ES-I3 (cell line): ENCODE measurements around the gene CMTM1.

Experiments used
- H3K36me3 ChIP-seq: 2 replicates; pipeline ENCODE4 v1.6.1; 2013; ENCODE audit warnings: mild to moderate bottlenecking, low read length, control low read depth, moderate library complexity; ENCODE audit not compliant: insufficient read depth
- H3K4me1 ChIP-seq: 2 replicates; pipeline ENCODE4 v1.6.1; 2013; ENCODE audit warnings: mild to moderate bottlenecking, control low read depth, low read length; ENCODE audit not compliant: insufficient read depth
- H3K9ac ChIP-seq: 2 replicates; pipeline ENCODE4 v1.6.1; 2013; ENCODE audit warnings: low read depth, mild to moderate bottlenecking, low read length, moderate library complexity
- H3K9me3 ChIP-seq: 2 replicates; pipeline ENCODE4 v1.6.1; 2013; ENCODE audit warnings: mild to moderate bottlenecking, low read length, moderate library complexity; ENCODE audit not compliant: control insufficient read depth, insufficient read depth

Gene CMTM1

GRCh38 chr16:66525396-66526180, 40.7 kb upstream of the CMTM1 start:
- no peak overlapping the region for H3K9ac ChIP-seq
- no peaks in the 10 kb centered on the region for H3K4me1 ChIP-seq
- H3K36me3 ChIP-seq, result no peaks in the 10 kb centered on the region
- no peaks in the 10 kb centered on the region for H3K9me3 ChIP-seq

GRCh38 chr16:66528294-66528693, 37.9 kb upstream of the CMTM1 start:
- Histone ChIP-seq H3K36me3 (no peaks in the 10 kb centered on the region), H3K9me3 (no peaks in the 10 kb centered on the region), H3K9ac (no peak overlapping the region), H3K4me1 (no peaks in the 10 kb centered on the region)

- no peak overlapping the region for H3K9ac ChIP-seq
- no peaks in the 10 kb centered on the region for H3K4me1 ChIP-seq
- no peaks in the 10 kb centered on the region for H3K36me3 ChIP-seq
Observed at GRCh38 chr16:66529475-66529874, 36.8 kb upstream of the CMTM1 start.

GRCh38 chr16:66534376-66534799, 31.9 kb upstream of the CMTM1 start:
- Histone ChIP-seq H3K9me3 (no peaks in the 10 kb centered on the region), H3K9ac (no peak overlapping the region), H3K36me3 (no peaks in the 10 kb centered on the region), H3K4me1 (no peaks in the 10 kb centered on the region)

More at GRCh38 chr16:66529475-66529874, 36.8 kb upstream of the CMTM1 start:
- H3K9me3 ChIP-seq, result no peaks in the 10 kb centered on the region

- no peak overlapping the region for H3K9ac ChIP-seq
- no peaks in the 10 kb centered on the region for H3K36me3 ChIP-seq
- H3K4me1 ChIP-seq, result no peaks in the 10 kb centered on the region
- no peaks in the 10 kb centered on the region for H3K9me3 ChIP-seq
Observed at GRCh38 chr16:66536525-66536924, 29.7 kb upstream of the CMTM1 start.

- Histone ChIP-seq H3K36me3 (no peaks in the 10 kb centered on the region), H3K4me1 (0 out of 2 replicates have a peak, but pooled peaks cover 3% of the 10 kb centered on the region), H3K9me3 (no peaks in the 10 kb centered on the region)
Observed at GRCh38 chr16:66537236-66537635, 29.0 kb upstream of the CMTM1 start.

GRCh38 chr16:66538910-66539309, 27.3 kb upstream of the CMTM1 start:
- Histone ChIP-seq H3K4me1 (0 out of 2 replicates have a peak, but pooled peaks cover 3% of the 10 kb centered on the region), H3K9me3 (no peaks in the 10 kb centered on the region), H3K9ac (no peak overlapping the region), H3K36me3 (no peaks in the 10 kb centered on the region)

More at GRCh38 chr16:66537236-66537635, 29.0 kb upstream of the CMTM1 start:
- no peak overlapping the region for H3K9ac ChIP-seq

GRCh38 chr16:66539623-66540469, 26.4 kb upstream of the CMTM1 start:
- Histone ChIP-seq H3K4me1 (0 out of 2 replicates have a peak, but pooled peaks cover 3% of the 10 kb centered on the region), H3K9ac (no peak overlapping the region)

GRCh38 chr16:66541388-66542355, 24.6 kb upstream of the CMTM1 start:
- Histone ChIP-seq H3K9ac (no peak overlapping the region), H3K4me1 (0 out of 2 replicates have a peak, but pooled peaks cover 3% of the 10 kb centered on the region), H3K36me3 (no peaks in the 10 kb centered on the region), H3K9me3 (no peaks in the 10 kb centered on the region)

More at GRCh38 chr16:66539623-66540469, 26.4 kb upstream of the CMTM1 start:
- Histone ChIP-seq H3K9me3 (no peaks in the 10 kb centered on the region), H3K36me3 (no peaks in the 10 kb centered on the region)

- H3K9ac ChIP-seq, result no peak overlapping the region
- no peaks in the 10 kb centered on the region for H3K9me3 ChIP-seq
- no peaks in the 10 kb centered on the region for H3K36me3 ChIP-seq
- H3K4me1 ChIP-seq, result 0 out of 2 replicates have a peak, but pooled peaks cover 3% of the 10 kb centered on the region
Observed at GRCh38 chr16:66542396-66542795, 23.8 kb upstream of the CMTM1 start.

- H3K4me1 ChIP-seq, result 0 out of 2 replicates have a peak, but pooled peaks cover 3% of the 10 kb centered on the region
- no peak overlapping the region for H3K9ac ChIP-seq
- H3K36me3 ChIP-seq, result no peaks in the 10 kb centered on the region
- H3K9me3 ChIP-seq, result no peaks in the 10 kb centered on the region
Observed at GRCh38 chr16:66543541-66543940, 22.7 kb upstream of the CMTM1 start.

- no peak overlapping the region for H3K9ac ChIP-seq
- H3K4me1 ChIP-seq, result 0 out of 2 replicates have a peak, but pooled peaks cover 3% of the 10 kb centered on the region
- H3K36me3 ChIP-seq, result no peaks in the 10 kb centered on the region
- no peaks in the 10 kb centered on the region for H3K9me3 ChIP-seq
Observed at GRCh38 chr16:66544016-66544757, 22.1 kb upstream of the CMTM1 start.
